ENCODE measurements around the gene COMMD2. TPM values are rescaled to one million over a fixed set of nuclear protein-coding genes. Genes with fewer than 3 reads are reported as not detected.

Gene COMMD2
- total RNA-seq, 1 donor from 2014 or later, result 56.8 TPM

DNA sequence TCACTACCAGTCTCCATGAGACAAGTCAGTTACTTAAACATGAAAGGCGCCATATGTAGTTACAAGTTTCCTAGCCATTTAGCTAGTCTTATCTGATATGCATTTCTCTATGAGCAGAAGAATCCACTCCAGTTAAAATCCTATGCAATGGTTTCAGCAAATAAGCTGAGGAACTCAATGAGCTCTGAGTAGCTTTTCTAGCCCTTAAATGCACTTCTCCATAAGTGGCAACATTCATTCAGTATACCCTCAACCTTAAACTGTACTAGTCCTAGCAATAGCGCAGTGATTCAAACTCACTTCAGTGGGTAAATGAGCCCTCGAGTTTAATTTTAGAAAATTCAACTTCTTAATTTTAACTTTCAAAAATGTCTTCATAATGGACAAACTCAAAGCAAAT, 7.7 kb downstream of the COMMD2 start:
- Mint-ChIP-seq H3K9me3 (no peaks in the 10 kb centered on the region), H3K27me3 (ENCODE audit: low read depth) (no peaks in the 10 kb centered on the region), H3K27ac (ENCODE audit: unreplicated experiment) (no peak overlapping the region), H3K36me3 (ENCODE audit: low read depth) (peaks cover 7% of the 10 kb centered on the region), H3K4me3 (no peak overlapping the region), H3K4me1 (no peaks in the 10 kb centered on the region)
- DNase-seq (ENCODE audit: low read depth, low spot score), result no peak
- TF ChIP-seq, protein P1, sequence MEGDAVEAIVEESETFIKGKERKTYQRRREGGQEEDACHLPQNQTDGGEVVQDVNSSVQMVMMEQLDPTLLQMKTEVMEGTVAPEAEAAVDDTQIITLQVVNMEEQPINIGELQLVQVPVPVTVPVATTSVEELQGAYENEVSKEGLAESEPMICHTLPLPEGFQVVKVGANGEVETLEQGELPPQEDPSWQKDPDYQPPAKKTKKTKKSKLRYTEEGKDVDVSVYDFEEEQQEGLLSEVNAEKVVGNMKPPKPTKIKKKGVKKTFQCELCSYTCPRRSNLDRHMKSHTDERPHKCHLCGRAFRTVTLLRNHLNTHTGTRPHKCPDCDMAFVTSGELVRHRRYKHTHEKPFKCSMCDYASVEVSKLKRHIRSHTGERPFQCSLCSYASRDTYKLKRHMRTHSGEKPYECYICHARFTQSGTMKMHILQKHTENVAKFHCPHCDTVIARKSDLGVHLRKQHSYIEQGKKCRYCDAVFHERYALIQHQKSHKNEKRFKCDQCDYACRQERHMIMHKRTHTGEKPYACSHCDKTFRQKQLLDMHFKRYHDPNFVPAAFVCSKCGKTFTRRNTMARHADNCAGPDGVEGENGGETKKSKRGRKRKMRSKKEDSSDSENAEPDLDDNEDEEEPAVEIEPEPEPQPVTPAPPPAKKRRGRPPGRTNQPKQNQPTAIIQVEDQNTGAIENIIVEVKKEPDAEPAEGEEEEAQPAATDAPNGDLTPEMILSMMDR (conservative IDR thresholded peaks at IDR 0.05), result no peak

GRCh38 chr3:149744151-149744550, 8.1 kb downstream of the COMMD2 start:
- Mint-ChIP-seq H3K4me3 (no peak overlapping the region), H3K27ac (ENCODE audit: unreplicated experiment) (no peak overlapping the region), H3K4me1 (no peaks in the 10 kb centered on the region), H3K9me3 (no peaks in the 10 kb centered on the region), H3K36me3 (ENCODE audit: low read depth) (peaks cover 7% of the 10 kb centered on the region), H3K27me3 (ENCODE audit: low read depth) (no peaks in the 10 kb centered on the region)
- TF ChIP-seq, protein P1 (conservative IDR thresholded peaks at IDR 0.05), result no peak
- DNase-seq (ENCODE audit: low read depth, low spot score), result no peak

- no peak for DNase-seq (ENCODE audit: low read depth, low spot score)
- Mint-ChIP-seq H3K27me3 (ENCODE audit: low read depth) (no peaks in the 10 kb centered on the region), H3K36me3 (ENCODE audit: low read depth) (peaks cover 2% of the 10 kb centered on the region), H3K9me3 (no peaks in the 10 kb centered on the region), H3K27ac (ENCODE audit: unreplicated experiment) (no peak overlapping the region), H3K4me1 (no peaks in the 10 kb centered on the region), H3K4me3 (no peak overlapping the region)
- TF ChIP-seq, protein P1 (conservative IDR thresholded peaks at IDR 0.05), result no peak
Measured at GRCh38 chr3:149739396-149739795, 12.9 kb downstream of the COMMD2 start.

- H3K27me3 Mint-ChIP-seq (ENCODE audit: low read depth), result no peaks in the 10 kb centered on the region
- no peaks in the 10 kb centered on the region for H3K9me3 Mint-ChIP-seq
- TF ChIP-seq, protein P1 (conservative IDR thresholded peaks at IDR 0.05), result no peak
- H3K4me1 Mint-ChIP-seq, result no peaks in the 10 kb centered on the region
- peaks cover 2% of the 10 kb centered on the region for H3K36me3 Mint-ChIP-seq (ENCODE audit: low read depth)
- no peak overlapping the region for H3K4me3 Mint-ChIP-seq
- no peak overlapping the region for H3K27ac Mint-ChIP-seq (ENCODE audit: unreplicated experiment)
- DNase-seq (ENCODE audit: low read depth, low spot score), result no peak
Measured at GRCh38 chr3:149738876-149739275, 13.4 kb downstream of the COMMD2 start.

DNA sequence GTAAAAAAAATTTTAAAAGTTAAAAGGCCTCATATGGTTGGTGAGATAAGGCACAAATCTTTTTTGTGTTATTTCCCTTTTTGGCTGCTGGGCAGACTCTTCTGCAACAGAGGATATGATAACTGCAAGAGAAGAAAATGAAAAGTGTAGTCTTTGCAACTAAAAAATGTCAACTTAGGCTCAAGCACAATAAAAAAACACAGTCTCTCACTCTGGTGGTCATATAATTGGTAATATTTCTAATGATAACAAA, 15.4 kb downstream of the COMMD2 start:
- Mint-ChIP-seq H3K36me3 (ENCODE audit: low read depth) (peaks cover 2% of the 10 kb centered on the region), H3K27me3 (ENCODE audit: low read depth) (no peaks in the 10 kb centered on the region), H3K9me3 (no peaks in the 10 kb centered on the region), H3K27ac (ENCODE audit: unreplicated experiment) (no peak overlapping the region), H3K4me1 (no peaks in the 10 kb centered on the region), H3K4me3 (no peak overlapping the region)
- TF ChIP-seq, protein P1 (conservative IDR thresholded peaks at IDR 0.05), result no peak
- DNase-seq (ENCODE audit: low read depth, low spot score), result no peak
